ENCODE measurements around the gene HOXC12. TPM values are rescaled to one million over a fixed set of nuclear protein-coding genes. Genes with fewer than 3 reads are reported as not detected.

HOXC12 gene
- total RNA-seq, 1 experiment from 2014 or later, result not detected

GRCh38 chr12:53972152-53972702 lies 17.5 kb downstream of the HOXC12 start:
- peak; percentile 63 for DNase-seq (ENCODE audit: low spot score)

GRCh38 chr12:53972722-53973235 lies 18.1 kb downstream of the HOXC12 start, which contains the start of gene HOXC11:
TSS of gene HOXC11 (plus strand) at chr12:53973126. CDS start at chr12:53973242, 116 bp downstream.
- DNase-seq (ENCODE audit: low spot score), result no peak

- no peak for DNase-seq (ENCODE audit: low spot score)
Measured at GRCh38 chr12:53973236-53974042, 18.7 kb downstream of the HOXC12 start.

GRCh38 chr12:53974084-53975063 lies 19.7 kb downstream of the HOXC12 start, which contains the start of gene HOTAIR:
TSS of gene HOTAIR (minus strand) at chr12:53974954.
- peak; percentile 58 for DNase-seq (ENCODE audit: low spot score)

GRCh38 chr12:53975064-53975471 lies 20.4 kb downstream of the HOXC12 start:
- peak; percentile 21 for DNase-seq (ENCODE audit: low spot score)

- no peak for DNase-seq (ENCODE audit: low spot score)
Measured at GRCh38 chr12:53975479-53976152, 20.9 kb downstream of the HOXC12 start.

- DNase-seq (ENCODE audit: low spot score), result no peak
Measured at GRCh38 chr12:53976172-53976822, 21.6 kb downstream of the HOXC12 start.

- no peak for DNase-seq (ENCODE audit: low spot score)
Measured at GRCh38 chr12:53976823-53977595, 22.3 kb downstream of the HOXC12 start.

GRCh38 chr12:53977596-53978445 lies 23.1 kb downstream of the HOXC12 start:
- DNase-seq (ENCODE audit: low spot score), result no peak

GRCh38 chr12:53978477-53979356 lies 24.0 kb downstream of the HOXC12 start:
- no peak for DNase-seq (ENCODE audit: low spot score)

- DNase-seq (ENCODE audit: low spot score), result no peak
Measured at GRCh38 chr12:53980104-53980801, 25.6 kb downstream of the HOXC12 start.

GRCh38 chr12:53980802-53981496 lies 26.2 kb downstream of the HOXC12 start:
- DNase-seq (ENCODE audit: low spot score), result no peak

GRCh38 chr12:53981634-53982565 lies 27.2 kb downstream of the HOXC12 start:
- DNase-seq (ENCODE audit: low spot score), result no peak

GRCh38 chr12:53982648-53983567 lies 28.2 kb downstream of the HOXC12 start:
- DNase-seq (ENCODE audit: low spot score), result no peak
